ENCODE results near the gene CLIC5. TPM values are rescaled to one million over a fixed set of nuclear protein-coding genes. Genes with fewer than 3 reads are reported as not detected.

The CLIC5 gene
- total RNA-seq, 1 donor from 2014 or later = 10.9 TPM

DNA sequence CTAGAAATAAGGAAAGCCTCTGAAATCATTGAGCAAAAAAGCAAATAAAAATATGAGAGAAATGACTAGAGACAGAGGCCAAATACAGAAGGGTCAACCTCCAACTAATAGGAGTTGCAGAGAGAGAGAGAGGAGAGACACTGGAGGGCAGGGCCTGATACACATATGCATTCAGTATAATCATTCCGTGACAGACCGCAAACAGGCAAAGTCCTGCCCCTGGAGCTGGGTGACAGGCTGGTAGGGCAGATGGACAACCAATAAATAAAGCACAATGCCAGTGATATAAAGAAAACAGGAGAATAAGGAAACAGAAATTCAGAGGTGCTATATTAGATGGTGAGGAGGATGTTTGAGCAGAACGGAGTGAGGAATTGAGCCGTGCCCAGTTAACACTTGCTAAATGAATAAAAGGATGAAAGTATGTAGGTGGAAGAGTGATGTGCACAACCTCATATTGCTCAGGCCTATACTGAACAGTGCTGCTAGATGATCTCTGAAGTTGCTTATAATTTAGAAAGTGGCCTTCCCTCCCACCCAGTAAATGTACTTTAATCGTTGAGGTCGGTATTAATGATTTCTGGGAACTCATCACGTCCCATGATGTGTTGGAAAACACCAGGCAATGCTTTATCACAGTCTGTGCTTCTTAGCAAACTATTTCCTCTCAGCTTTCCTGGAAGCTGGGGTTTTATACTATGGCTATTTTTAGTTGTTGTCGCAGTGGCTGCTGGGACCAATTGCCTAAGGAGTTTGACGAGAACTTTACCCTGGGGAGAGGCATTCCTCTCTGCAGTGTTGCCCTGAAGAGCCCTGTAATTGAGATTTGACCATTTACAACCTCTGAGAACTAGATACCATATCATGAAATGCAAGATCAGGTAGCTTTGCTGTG lies 37.6 kb upstream of the CLIC5 start:
- H3K27me3 Mint-ChIP-seq (ENCODE audit: unreplicated experiment) = peaks cover 4% of the 10 kb centered on the region
- no peak overlapping the region for H3K27ac Mint-ChIP-seq (ENCODE audit: unreplicated experiment)
- no peaks in the 10 kb centered on the region for H3K9me3 Mint-ChIP-seq (ENCODE audit: unreplicated experiment)
- no peaks in the 10 kb centered on the region for H3K36me3 Mint-ChIP-seq (ENCODE audit: low read depth, unreplicated experiment)
- peaks cover 5% of the 10 kb centered on the region for H3K4me1 Mint-ChIP-seq (ENCODE audit: unreplicated experiment)
- TF ChIP-seq, protein P1, sequence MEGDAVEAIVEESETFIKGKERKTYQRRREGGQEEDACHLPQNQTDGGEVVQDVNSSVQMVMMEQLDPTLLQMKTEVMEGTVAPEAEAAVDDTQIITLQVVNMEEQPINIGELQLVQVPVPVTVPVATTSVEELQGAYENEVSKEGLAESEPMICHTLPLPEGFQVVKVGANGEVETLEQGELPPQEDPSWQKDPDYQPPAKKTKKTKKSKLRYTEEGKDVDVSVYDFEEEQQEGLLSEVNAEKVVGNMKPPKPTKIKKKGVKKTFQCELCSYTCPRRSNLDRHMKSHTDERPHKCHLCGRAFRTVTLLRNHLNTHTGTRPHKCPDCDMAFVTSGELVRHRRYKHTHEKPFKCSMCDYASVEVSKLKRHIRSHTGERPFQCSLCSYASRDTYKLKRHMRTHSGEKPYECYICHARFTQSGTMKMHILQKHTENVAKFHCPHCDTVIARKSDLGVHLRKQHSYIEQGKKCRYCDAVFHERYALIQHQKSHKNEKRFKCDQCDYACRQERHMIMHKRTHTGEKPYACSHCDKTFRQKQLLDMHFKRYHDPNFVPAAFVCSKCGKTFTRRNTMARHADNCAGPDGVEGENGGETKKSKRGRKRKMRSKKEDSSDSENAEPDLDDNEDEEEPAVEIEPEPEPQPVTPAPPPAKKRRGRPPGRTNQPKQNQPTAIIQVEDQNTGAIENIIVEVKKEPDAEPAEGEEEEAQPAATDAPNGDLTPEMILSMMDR (IDR thresholded peaks at IDR 0.05; ENCODE audit: unreplicated experiment) = no peak
- H3K4me3 Mint-ChIP-seq (ENCODE audit: unreplicated experiment) = no peak overlapping the region
- DNase-seq (ENCODE audit: low spot score) = no peak

DNA sequence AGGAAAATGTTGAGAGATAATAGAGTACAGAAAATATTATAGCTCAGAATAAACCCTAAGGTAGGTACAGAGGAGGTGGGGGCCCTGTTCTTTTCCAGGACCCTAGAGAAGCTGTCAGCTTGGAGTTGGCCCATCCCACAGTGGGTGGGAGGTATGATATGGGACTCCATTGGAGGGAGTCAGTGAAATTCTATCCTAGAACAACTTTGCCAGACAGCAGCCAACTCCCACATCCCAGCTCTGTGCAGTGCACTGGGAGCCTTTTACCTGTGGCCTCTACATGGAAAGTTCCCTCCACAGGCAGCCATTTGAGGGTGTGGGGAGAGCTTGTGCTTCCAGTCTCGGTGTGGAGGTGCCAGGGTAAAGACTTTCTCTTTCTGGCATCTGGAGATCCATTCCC lies 36.8 kb upstream of the CLIC5 start:
- Mint-ChIP-seq H3K9me3 (ENCODE audit: unreplicated experiment) (no peaks in the 10 kb centered on the region), H3K36me3 (ENCODE audit: low read depth, unreplicated experiment) (no peaks in the 10 kb centered on the region), H3K4me3 (ENCODE audit: unreplicated experiment) (no peak overlapping the region), H3K27ac (ENCODE audit: unreplicated experiment) (no peak overlapping the region), H3K27me3 (ENCODE audit: unreplicated experiment) (peaks cover 4% of the 10 kb centered on the region), H3K4me1 (ENCODE audit: unreplicated experiment) (peaks cover 5% of the 10 kb centered on the region)
- DNase-seq (ENCODE audit: low spot score) = no peak
- TF ChIP-seq, protein P1 (IDR thresholded peaks at IDR 0.05; ENCODE audit: unreplicated experiment) = no peak

DNA sequence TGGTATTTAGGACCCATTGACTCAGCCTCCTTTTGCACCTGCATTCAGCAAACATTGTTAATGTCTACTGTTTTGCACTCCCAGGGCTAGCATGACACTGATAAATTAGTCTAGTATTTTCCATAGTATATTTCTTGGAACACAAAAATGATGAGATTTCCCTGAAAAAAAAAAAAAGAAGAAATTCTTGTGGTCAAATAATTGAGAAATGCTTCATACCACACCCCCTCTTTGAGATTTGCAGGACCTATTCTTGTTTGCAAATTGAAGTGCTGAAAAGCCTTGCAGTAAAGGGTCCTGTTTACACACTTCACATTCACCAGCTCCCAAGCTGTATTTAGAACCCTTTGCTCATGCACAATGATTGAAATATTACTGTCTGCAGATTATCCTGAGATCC lies 36.3 kb upstream of the CLIC5 start:
- no peaks in the 10 kb centered on the region for H3K9me3 Mint-ChIP-seq (ENCODE audit: unreplicated experiment)
- H3K27me3 Mint-ChIP-seq (ENCODE audit: unreplicated experiment) = peaks cover 4% of the 10 kb centered on the region
- DNase-seq (ENCODE audit: low spot score) = no peak
- H3K27ac Mint-ChIP-seq (ENCODE audit: unreplicated experiment) = no peak overlapping the region
- TF ChIP-seq, protein P1 (IDR thresholded peaks at IDR 0.05; ENCODE audit: unreplicated experiment) = no peak
- H3K36me3 Mint-ChIP-seq (ENCODE audit: low read depth, unreplicated experiment) = no peaks in the 10 kb centered on the region
- H3K4me1 Mint-ChIP-seq (ENCODE audit: unreplicated experiment) = peaks cover 5% of the 10 kb centered on the region
- no peak overlapping the region for H3K4me3 Mint-ChIP-seq (ENCODE audit: unreplicated experiment)

DNA sequence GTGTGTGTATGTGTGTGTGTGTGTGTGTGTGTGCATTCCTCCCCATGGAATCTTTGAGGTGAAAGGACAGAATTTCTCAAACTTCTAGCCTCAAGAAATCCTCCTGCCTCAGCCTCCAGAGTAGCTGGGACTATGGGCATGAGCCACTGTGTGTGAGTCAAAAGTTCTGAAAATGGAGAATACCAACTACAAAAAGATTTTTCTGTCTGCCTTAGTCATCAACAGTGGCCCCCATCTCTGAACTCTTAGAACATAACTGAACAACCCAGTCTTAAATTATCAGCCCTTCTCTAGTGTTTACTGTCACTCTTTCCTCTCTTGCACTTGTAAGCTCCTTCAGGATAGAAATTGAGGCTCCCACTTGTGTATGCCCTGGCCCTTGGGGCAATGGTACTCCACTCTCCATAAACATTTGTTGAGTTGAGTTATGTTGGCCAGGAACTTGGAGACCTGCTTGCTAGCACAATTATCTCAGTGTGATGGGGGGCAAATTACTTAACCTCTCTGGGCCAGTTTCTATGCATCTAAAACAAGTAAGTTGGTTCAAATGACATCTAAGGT lies 35.3 kb upstream of the CLIC5 start:
- Mint-ChIP-seq H3K36me3 (ENCODE audit: low read depth, unreplicated experiment) (no peaks in the 10 kb centered on the region), H3K4me1 (ENCODE audit: unreplicated experiment) (peaks cover 5% of the 10 kb centered on the region), H3K27me3 (ENCODE audit: unreplicated experiment) (peaks cover 4% of the 10 kb centered on the region), H3K9me3 (ENCODE audit: unreplicated experiment) (no peaks in the 10 kb centered on the region), H3K4me3 (ENCODE audit: unreplicated experiment) (no peak overlapping the region), H3K27ac (ENCODE audit: unreplicated experiment) (no peak overlapping the region)
- DNase-seq (ENCODE audit: low spot score) = no peak
- TF ChIP-seq, protein P1 (IDR thresholded peaks at IDR 0.05; ENCODE audit: unreplicated experiment) = no peak

All from endothelial cell (in vitro differentiated cells).